DND-41 (cell line): Measurements from ENCODE around the gene ARMC2.

ENCODE experiments used
- ATAC-seq: fragments of 200-7000 bp; cut with Tn5 transposase; 3 replicates; pipeline ENCODE4 v1.9.1; 2021; ENCODE audit warnings: low read depth; ENCODE audit not compliant: insufficient read depth
- DNase-seq: peaks from one replicate; pipeline ENCODE4 v3.0.0-alpha.2; 2020
- H2AFZ ChIP-seq: 2 replicates; pipeline ENCODE4 v1.6.0; 2012; ENCODE audit warnings: low read depth, low read length
- H3K27ac ChIP-seq: 2 replicates; pipeline ENCODE4 v1.5.1; 2012; ENCODE audit warnings: low read length, inconsistent platforms
- H3K27me3 ChIP-seq: fragments of 200-600 bp; sonication (generic); 2 replicates; pipeline ENCODE4 v1.6.0; 2012; ENCODE audit warnings: low read length, mild to moderate bottlenecking, inconsistent platforms; ENCODE audit not compliant: insufficient read depth, poor library complexity
- H3K36me3 ChIP-seq: 2 replicates; pipeline ENCODE4 v1.5.1; 2012; ENCODE audit warnings: low read length, inconsistent platforms; ENCODE audit not compliant: insufficient read depth
- H3K4me1 ChIP-seq: 2 replicates; pipeline ENCODE4 v1.5.1; 2012; ENCODE audit warnings: mild to moderate bottlenecking, low read length; ENCODE audit not compliant: insufficient read depth
- H3K4me2 ChIP-seq: 2 replicates; pipeline ENCODE4 v1.6.0; 2012; ENCODE audit warnings: mild to moderate bottlenecking, moderate library complexity, low read length, inconsistent platforms; ENCODE audit not compliant: insufficient read depth
- H3K4me3 ChIP-seq, 2 experiments: fragments of 200-600 bp in 1 of 2; shearing (Covaris generic) in 1 of 2; 2 replicates each; pipeline ENCODE4 v1.5.1; 2012 to 2016; ENCODE audit warnings: inconsistent platforms in 2 of 2, low read length in 2 of 2, mild to moderate bottlenecking in 2 of 2, low read depth in 1 of 2, moderate library complexity in 1 of 2
- H3K79me2 ChIP-seq: 2 replicates; pipeline ENCODE4 v1.6.0; 2012; ENCODE audit warnings: low read length, inconsistent platforms; ENCODE audit not compliant: insufficient read depth
- H3K9ac ChIP-seq: 2 replicates; pipeline ENCODE4 v1.6.0; 2012; ENCODE audit warnings: low read depth, mild to moderate bottlenecking, inconsistent platforms, low read length, moderate library complexity
- H3K9me3 ChIP-seq: 2 replicates; pipeline ENCODE4 v1.5.1; 2012; ENCODE audit warnings: low read length, moderate library complexity, mild to moderate bottlenecking, inconsistent platforms; ENCODE audit not compliant: insufficient read depth, severe bottlenecking
- H4K20me1 ChIP-seq: 2 replicates; pipeline ENCODE4 v1.6.0; 2012; ENCODE audit warnings: low read length; ENCODE audit not compliant: insufficient read depth
- EZH2 ChIP-seq: IDR thresholded peaks from 3 replicates; pipeline ENCODE4 v1.6.1; 2012; ENCODE audit warnings: borderline replicate concordance, low read depth, mild to moderate bottlenecking, moderate library complexity, low read length, inconsistent platforms; ENCODE audit not compliant: severe bottlenecking
- TF ChIP-seq, protein P1 (sequence below): IDR thresholded peaks from 2 replicates; pipeline ENCODE4 v1.5.1; 2012; ENCODE audit warnings: borderline replicate concordance, low read length, moderate library complexity, mild to moderate bottlenecking; ENCODE audit not compliant: poor library complexity, severe bottlenecking; ENCODE audit errors: extremely low read depth

The ARMC2 gene

DNA sequence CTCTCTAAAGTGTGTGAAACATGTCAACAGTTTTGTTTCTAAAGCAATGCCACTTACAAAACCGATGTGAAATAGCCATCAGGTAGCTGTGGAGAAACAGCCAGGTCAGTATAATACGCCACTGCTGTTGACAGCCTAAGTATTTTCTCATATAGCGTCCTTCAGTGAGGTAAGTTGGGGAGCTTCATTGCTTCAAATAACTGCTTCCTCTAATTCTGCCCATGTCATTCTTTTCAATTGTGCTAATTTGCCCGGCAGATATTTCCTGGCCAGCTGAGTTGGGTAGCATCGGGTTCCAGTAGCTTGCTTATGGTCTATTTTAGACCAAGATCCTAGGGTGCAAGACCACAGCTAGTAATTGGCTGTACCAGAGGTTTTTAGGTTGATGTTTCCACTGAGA, 2.1 kb upstream of the ARMC2 start:
- Histone ChIP-seq H3K4me3 (no peak overlapping the region), H4K20me1 (no peaks in the 10 kb centered on the region), H3K4me1 (peaks cover 19% of the 10 kb centered on the region), H3K9ac (no peak overlapping the region), H3K4me2 (no peak overlapping the region), H3K36me3 (no peaks in the 10 kb centered on the region), H3K27me3 (no peaks in the 10 kb centered on the region), H3K27ac (no peak overlapping the region), H2AFZ (no peak overlapping the region), H3K9me3 (no peaks in the 10 kb centered on the region), H3K79me2 (peaks cover 3% of the 10 kb centered on the region)
- no peak for TF ChIP-seq EZH2
- TF ChIP-seq, protein P1, sequence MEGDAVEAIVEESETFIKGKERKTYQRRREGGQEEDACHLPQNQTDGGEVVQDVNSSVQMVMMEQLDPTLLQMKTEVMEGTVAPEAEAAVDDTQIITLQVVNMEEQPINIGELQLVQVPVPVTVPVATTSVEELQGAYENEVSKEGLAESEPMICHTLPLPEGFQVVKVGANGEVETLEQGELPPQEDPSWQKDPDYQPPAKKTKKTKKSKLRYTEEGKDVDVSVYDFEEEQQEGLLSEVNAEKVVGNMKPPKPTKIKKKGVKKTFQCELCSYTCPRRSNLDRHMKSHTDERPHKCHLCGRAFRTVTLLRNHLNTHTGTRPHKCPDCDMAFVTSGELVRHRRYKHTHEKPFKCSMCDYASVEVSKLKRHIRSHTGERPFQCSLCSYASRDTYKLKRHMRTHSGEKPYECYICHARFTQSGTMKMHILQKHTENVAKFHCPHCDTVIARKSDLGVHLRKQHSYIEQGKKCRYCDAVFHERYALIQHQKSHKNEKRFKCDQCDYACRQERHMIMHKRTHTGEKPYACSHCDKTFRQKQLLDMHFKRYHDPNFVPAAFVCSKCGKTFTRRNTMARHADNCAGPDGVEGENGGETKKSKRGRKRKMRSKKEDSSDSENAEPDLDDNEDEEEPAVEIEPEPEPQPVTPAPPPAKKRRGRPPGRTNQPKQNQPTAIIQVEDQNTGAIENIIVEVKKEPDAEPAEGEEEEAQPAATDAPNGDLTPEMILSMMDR: no peak
- ATAC-seq (no peak), DNase-seq (no peak)

DNA sequence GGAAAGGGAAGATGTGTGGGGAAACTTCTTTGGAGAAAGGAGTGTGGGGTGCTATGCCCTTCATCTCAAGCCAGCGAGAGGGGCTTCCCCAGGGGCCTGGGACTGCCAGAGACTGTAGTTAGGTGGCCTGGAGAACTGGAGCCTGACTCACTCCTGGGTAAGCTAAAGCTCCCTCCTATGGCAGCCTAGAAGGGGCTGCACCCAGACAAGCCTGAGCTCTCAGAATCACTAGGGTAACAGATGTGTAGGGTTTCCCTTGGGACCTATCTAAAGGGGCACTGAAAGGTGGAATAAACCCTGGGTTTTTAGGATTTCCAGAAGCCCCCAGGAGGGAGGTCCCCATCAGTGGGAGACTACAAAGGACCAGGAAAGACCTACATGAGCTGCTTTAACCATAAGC, 1.6 kb upstream of the ARMC2 start:
- peaks cover 3% of the 10 kb centered on the region for H3K79me2 ChIP-seq
- H3K9ac ChIP-seq: no peak overlapping the region
- H3K4me1 ChIP-seq: peaks cover 19% of the 10 kb centered on the region
- H3K27ac ChIP-seq: no peak overlapping the region
- no peaks in the 10 kb centered on the region for H3K9me3 ChIP-seq
- no peaks in the 10 kb centered on the region for H4K20me1 ChIP-seq
- DNase-seq (no peak), ATAC-seq (no peak)
- H3K36me3 ChIP-seq: no peaks in the 10 kb centered on the region
- H3K4me2 ChIP-seq: no peak overlapping the region
- no peak for TF ChIP-seq EZH2
- TF ChIP-seq, protein P1: no peak
- no peak overlapping the region; the same call in 1 of the 2 replicates for H2AFZ ChIP-seq
- H3K4me3 ChIP-seq: no peak overlapping the region
- H3K27me3 ChIP-seq: no peaks in the 10 kb centered on the region

DNA sequence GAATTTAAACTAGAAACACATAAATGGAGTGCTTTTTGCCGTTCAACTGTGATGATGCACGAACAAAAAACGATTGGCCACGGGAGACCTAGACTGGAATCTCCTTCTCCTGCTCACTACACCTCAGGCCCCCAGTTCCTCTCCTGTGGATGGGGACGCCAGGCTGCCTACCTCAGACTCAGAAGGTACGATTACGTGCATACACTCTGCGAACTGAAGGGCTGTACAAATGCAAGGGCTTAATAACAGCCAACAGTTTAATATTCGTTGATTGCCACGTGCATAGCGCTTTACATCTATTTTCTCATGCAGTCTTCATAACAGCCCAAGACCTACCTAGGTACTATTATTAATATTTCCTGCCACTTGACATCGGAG, 495 bp upstream of the ARMC2 start:
- no peaks in the 10 kb centered on the region for H3K27me3 ChIP-seq
- no peaks in the 10 kb centered on the region for H3K36me3 ChIP-seq
- peak overlapping the region; percentile 64 for H3K27ac ChIP-seq
- H4K20me1 ChIP-seq: no peaks in the 10 kb centered on the region
- H2AFZ ChIP-seq: peak overlapping the region; percentile 89
- H3K79me2 ChIP-seq: peaks cover 3% of the 10 kb centered on the region
- DNase-seq (no peak), ATAC-seq (peak; percentile 2; the same call in 1 of the 3 replicates)
- H3K4me3 ChIP-seq: peak overlapping the region; percentile 83 to 94; a peak in 3 of 4 replicates
- H3K4me2 ChIP-seq: peak overlapping the region; percentile 87
- TF ChIP-seq, protein P1: no peak
- H3K4me1 ChIP-seq: peaks cover 19% of the 10 kb centered on the region
- peak overlapping the region; percentile 65 for H3K9ac ChIP-seq
- H3K9me3 ChIP-seq: no peaks in the 10 kb centered on the region

DNA sequence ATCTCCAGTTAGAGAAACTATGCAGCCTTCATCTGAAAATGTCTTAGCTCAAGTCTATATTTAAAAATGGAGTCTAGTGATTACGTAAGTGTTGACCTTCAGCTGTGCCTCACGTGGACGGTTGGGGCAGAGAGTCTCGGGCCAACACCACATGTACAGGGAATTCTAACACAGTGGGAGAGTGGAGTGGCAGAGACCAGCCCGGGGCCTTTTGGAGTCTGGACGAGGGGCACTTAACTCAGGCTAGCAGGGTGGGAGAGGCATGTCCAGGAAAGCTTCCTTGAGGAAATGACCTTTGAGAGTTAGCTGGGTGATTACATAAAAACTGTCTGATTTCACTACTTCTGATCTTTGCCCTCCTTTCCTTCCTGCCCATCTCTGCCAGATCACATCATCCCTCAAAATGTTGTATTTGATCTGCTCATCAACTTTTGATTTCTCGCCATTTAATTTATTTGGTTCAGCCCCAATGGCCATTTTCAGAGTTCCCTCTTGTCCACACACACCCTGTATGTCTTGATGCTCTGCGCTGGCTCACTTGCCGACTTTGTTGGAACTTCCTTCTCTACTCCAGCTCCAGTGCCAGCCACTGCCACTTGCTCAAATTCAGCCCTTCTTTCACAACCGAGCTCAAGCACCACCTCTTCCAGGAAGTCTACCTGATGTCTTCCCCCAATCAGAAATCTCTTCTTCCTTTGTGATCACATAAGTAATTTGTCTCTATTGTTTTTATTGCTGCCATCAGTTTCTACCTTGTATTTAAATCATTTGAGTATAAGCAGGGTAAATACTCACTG, 2.6 kb downstream of the ARMC2 start:
- Histone ChIP-seq H3K4me1 (peaks cover 19% of the 10 kb centered on the region), H3K27ac (no peak overlapping the region), H4K20me1 (no peaks in the 10 kb centered on the region), H3K27me3 (no peaks in the 10 kb centered on the region), H2AFZ (no peak overlapping the region), H3K9ac (no peak overlapping the region), H3K79me2 (peaks cover 3% of the 10 kb centered on the region), H3K4me3 (no peak overlapping the region), H3K36me3 (peaks cover 13% of the 10 kb centered on the region), H3K9me3 (no peaks in the 10 kb centered on the region), H3K4me2 (no peak overlapping the region)
- TF ChIP-seq, protein P1: no peak
- TF ChIP-seq EZH2: no peak
- no peak for ATAC-seq
- no peak for DNase-seq
